Measurements from ENCODE around the gene LRPPRC.

GRCh38 chr2:43840965-43841364 is 154.8 kb downstream of the LRPPRC start:
- TF ChIP-seq EZH2 (IDR thresholded peaks at IDR 0.05; ENCODE audit: low read length, missing control alignments) (no peak), CTCF (conservative IDR thresholded peaks at IDR 0.05 in 1 of 2, IDR thresholded peaks at IDR 0.05 in 1 of 2; ENCODE audit: low read depth in 1 of 2, low read length in 2 of 2) (no peak)
